HG03039 (cell line): ENCODE results near the gene TRIM41.
A peak's percentile ranks its signal among the peaks of the same experiment; 100 is the strongest.
"Not testable (repeated sequence)": the region's sequence is repeated elsewhere in the genome, so short reads cannot be mapped to it uniquely, and the experiment has no call there.

Experiments used
- ATAC-seq: cut with Tn5 transposase; IDR thresholded peaks from one replicate; pipeline ENCODE4 v1.9.1; 2021; ENCODE audit warnings: mild to moderate bottlenecking, moderate library complexity; ENCODE audit not compliant: unreplicated experiment

TRIM41 gene

DNA sequence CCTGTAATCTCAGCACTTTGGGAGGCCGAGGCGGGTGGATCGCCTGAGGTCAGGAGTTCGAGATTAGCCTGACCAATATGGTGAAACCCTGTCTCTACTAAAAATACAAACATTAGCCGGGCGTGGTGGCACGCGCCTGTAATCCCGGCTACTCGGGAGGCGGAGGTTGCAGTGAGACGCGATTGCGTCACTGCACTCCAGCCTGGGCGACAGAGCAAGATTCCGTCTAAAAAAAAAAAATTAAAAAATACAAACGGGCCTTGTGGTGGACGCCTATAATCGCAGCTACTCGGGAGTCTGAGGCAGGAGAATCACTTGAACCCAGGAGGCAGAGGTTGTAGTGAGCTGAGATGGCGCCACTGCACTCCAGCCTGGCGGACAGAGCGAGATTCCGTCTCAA is 14.1 kb upstream of the TRIM41 start:
- not testable (repeated sequence) for ATAC-seq

GRCh38 chr5:181210148-181210547 is 12.9 kb upstream of the TRIM41 start:
- ATAC-seq: not testable (repeated sequence)

DNA sequence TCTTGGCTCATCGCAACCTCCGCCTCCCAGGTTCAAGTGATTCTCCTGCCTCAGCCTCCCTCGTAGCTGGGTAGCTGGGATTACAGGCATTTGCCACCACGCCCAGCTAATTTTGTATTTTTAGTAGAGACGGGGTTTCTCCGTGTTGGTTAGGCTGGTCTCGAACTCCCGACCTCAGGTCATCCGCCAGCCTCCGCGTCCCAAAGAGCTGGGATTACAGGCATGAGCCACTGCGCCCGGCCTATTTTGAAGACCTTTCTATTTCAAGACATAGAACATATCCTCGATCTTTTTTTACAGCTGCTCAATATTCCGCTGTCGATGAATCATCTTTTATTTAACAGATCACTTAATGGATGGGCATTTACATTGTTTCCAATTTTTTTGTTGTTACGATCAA is 12.4 kb upstream of the TRIM41 start:
- not testable (repeated sequence) for ATAC-seq

GRCh38 chr5:181211208-181211607 is 11.9 kb upstream of the TRIM41 start:
- ATAC-seq: no peak

DNA sequence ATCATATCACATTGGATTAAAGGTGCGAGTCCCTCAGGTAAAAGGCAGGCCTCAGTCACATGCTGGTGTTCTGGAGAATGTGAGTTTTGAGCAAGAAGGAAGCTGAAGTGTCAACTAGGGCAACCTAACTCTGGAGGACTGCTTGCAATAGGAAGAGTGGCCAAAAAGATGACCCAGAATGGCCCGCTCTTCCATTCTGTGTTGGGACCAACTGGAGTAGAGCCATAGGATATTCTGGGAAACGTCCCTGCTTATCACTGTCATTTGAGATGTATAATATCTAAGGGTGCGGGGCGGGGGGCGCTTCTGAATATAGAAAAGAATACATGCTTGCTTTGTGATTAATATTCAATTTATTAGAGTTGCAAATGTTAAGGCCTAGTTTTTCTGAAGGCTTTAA is 11.0 kb upstream of the TRIM41 start:
- no peak for ATAC-seq

- ATAC-seq: no peak
Measured at GRCh38 chr5:181212934-181213333, 10.1 kb upstream of the TRIM41 start.

GRCh38 chr5:181214249-181214648 is 8.8 kb upstream of the TRIM41 start:
- ATAC-seq: not testable (repeated sequence)

DNA sequence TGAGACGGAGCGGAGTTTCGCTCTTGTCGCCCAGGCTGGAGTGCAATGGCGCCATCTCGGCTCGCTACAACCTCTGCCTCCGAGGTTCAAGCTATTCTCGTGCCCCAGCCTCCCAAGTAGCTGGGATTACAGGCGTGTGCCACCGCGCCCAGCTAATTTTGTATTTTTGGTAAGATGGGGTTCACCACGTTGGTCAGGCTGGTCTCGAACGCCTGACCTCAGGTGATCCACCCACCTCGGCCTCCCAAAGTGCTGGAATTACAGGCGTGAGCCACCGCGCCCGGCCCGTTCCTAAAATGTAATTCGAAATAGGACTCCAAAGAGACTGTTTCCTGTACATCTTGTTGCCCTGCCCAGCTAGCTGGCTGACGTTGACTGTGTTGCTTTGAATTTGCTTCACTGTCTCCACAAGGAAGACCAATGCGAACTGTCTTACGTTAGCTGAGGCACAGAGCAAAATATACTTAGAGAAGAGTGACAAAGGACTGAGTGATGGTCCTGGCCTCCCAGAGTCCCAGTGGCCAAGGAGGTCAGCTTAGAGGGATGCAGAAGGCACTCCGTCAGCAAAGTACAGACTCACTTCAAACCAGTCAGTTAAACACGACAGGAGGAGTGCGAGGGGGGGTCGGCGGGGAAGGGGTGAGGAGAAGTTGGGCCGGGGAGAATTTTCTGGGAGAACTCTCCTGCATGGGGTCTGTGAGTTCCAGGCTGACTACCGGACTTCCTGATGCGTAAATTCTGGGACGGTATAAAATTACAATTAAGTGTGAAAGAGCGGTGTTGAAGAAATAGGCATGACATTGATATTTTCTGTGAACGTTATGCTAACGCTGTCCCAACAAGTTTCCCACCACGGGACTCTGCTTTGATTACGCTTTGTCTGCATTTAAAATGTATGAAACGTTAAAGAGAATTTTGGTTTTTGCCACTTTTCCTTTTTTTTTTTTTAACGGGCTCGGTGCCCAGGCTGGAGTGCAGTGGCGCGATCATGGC is 6.8 kb upstream of the TRIM41 start:
- no peak for ATAC-seq

- ATAC-seq: no peak
Measured at GRCh38 chr5:181217111-181217802, 5.8 kb upstream of the TRIM41 start.

DNA sequence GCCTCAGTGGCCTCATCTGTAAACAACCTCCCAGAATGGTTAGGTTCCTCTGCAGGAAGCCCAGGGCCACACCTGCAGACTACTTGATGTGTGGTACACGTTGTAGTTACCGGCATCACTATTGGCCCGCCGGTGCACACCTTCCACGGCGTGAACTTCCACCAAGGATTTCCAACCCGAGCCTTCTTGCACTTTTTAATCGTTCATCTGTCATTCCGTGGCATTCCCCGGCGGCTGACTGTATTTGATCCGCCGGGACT is 5.3 kb upstream of the TRIM41 start:
- no peak for ATAC-seq

GRCh38 chr5:181218795-181219124 is 4.3 kb upstream of the TRIM41 start:
- ATAC-seq: no peak

GRCh38 chr5:181219262-181220177 is 3.6 kb upstream of the TRIM41 start:
- ATAC-seq: no peak

DNA sequence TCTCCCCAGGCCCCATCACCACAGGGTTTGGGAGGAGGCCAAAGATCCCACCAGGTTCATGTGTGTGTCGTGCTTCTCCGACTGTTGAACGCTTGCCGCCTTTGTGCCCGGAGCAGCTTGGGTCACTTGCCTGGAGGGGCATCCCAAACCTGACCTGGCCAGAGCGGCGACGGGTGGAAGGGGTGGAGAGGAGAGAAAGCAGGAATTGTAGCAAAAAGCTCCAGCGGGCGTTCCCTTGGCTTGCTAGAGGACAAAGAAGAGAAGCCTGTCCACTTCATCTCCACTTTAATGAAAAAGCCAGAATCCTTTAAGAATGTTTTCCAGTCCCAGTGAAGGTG is 2.9 kb upstream of the TRIM41 start:
- ATAC-seq: no peak

DNA sequence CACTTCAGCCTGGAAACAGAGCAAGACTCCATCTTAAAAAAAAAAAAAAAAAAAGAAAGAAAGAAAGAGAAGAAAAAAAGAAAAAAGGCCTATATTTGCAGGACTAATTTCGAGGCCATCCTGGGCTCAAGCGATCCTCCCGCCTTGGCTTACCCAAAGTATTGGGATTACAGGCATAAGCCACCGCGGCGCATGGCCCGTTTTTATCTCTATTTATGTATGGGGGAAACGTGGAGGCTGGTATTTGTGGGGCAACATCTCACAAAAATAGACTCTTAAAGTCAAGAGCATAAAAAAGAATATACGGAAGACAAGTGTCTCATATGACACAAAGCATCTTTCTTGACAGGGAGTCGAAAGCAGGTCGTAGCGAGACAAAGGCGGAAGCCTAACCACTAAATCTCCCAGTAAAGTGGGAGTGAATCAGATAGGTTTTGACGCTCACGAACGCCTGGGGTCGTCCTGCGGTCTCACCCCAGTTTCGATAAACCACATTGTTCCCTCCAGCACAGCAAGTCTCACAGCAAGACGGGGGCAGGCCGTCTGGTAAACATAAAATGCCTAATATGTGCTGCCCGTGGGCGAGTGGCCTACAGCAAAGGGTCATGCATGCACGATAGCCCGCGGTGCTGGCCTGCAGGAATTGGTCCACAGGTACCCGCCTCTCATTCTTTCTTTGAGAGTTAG is 1.8 kb upstream of the TRIM41 start:
- ATAC-seq: no peak

GRCh38 chr5:181221792-181222629 is 1.1 kb upstream of the TRIM41 start:
- peak; percentile 29 for ATAC-seq

- ATAC-seq: no peak
Measured at GRCh38 chr5:181222630-181223057, 437 bp upstream of the TRIM41 start.

GRCh38 chr5:181223729-181224389 is 778 bp downstream of the TRIM41 start:
- ATAC-seq: no peak

GRCh38 chr5:181224390-181225229 is 1.5 kb downstream of the TRIM41 start:
- ATAC-seq: no peak

DNA sequence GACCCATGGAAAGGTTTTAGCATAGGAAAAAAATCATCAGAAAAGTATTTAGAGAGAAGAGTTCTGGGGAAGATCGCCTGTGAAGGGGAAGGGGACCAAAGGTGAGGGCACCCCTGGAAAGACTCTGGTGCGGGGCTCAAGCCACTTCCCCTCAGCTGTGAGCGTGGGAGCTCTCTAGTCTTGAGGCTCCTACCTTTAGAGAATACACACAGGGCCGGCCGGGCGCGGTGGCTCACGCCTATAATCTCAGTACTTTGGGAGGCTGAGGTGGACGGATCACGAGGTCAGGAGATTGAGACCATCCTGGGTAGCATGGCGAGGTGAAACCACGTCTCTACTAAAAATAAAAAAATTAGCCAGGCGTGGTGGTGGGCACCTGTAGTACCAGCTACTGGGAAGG is 6.9 kb downstream of the TRIM41 start:
- ATAC-seq: no peak
